Heart left ventricle (tissue), 16 donors: ENCODE results near the gene ARL8B. TPM values are rescaled to one million over a fixed set of nuclear protein-coding genes. Genes with fewer than 3 reads are reported as not detected.
"Not testable (repeated sequence)": the region's sequence is repeated elsewhere in the genome, so short reads cannot be mapped to it uniquely, and the experiment has no call there.

Experiments
- ATAC-seq, 4 donors: fragments of 200-7000 bp; cut with Tn5 transposase; one replicate each; pipeline ENCODE4 v1.9.1; 2020 to 2022; ENCODE audit warnings: moderate library complexity in 4 of 4, mild to moderate bottlenecking in 3 of 4, moderate number of reproducible peaks in 1 of 4
- DNase-seq, 5 donors: peaks; one replicate each; pipeline ENCODE4 v3.0.0-alpha.2; 2020
- H3K27ac ChIP-seq, 12 donors: fragments of 200-600 bp; sonication (generic) in 4 of 12; one replicate each; pipeline versions ENCODE4 v1.5.0 to v1.8.0; 2016 to 2022; ENCODE audit warnings: mild to moderate bottlenecking in 2 of 12
- H3K27me3 ChIP-seq, 9 donors: fragments of 200-600 bp; sonication (generic) in 2 of 9; one replicate each; pipeline versions ENCODE4 v1.5.1 to v1.8.0; 2016 to 2022; ENCODE audit warnings: mild to moderate bottlenecking in 3 of 9
- H3K36me3 ChIP-seq, 9 donors: fragments of 200-600 bp; sonication (generic) in 2 of 9; one replicate each; pipeline versions ENCODE4 v1.5.0 to v1.8.0; 2018 to 2022; ENCODE audit warnings: mild to moderate bottlenecking in 2 of 9
- H3K4me1 ChIP-seq, 12 donors: fragments of 200-600 bp; sonication (generic) in 4 of 12; one replicate each; pipeline versions ENCODE4 v1.5.0 to v1.8.0; 2016 to 2022; ENCODE audit warnings: mild to moderate bottlenecking in 3 of 12
- H3K4me3 ChIP-seq, 12 donors: fragments of 200-600 bp; sonication (generic) in 4 of 12; one replicate each; pipeline versions ENCODE4 v1.5.0 to v1.8.0; 2017 to 2022; ENCODE audit warnings: mild to moderate bottlenecking in 9 of 12, moderate library complexity in 4 of 12
- H3K9me3 ChIP-seq, 12 donors: fragments of 200-600 bp; sonication (generic) in 4 of 12; one replicate each; pipeline versions ENCODE4 v1.5.0 to v1.8.0; 2016 to 2022; ENCODE audit warnings: mild to moderate bottlenecking in 1 of 12
- POLR2A ChIP-seq, 2 donors: fragments of 450-650 bp; IDR thresholded peaks; one replicate each; pipeline ENCODE4 v1.6.1; 2017; ENCODE audit warnings: antibody characterized with exemption in 2 of 2, mild to moderate bottlenecking in 2 of 2, moderate library complexity in 2 of 2
- WGBS, 4 donors: extraction: QIAGEN DNeasy Blood & Tissue Kit in 2 of 4; methylation state at CpG; one replicate each; pipeline versions ENCODE4 v1.1.5 to v1.1.7; 2013 to 2018; 5-methylcytosine and 5-hydroxymethylcytosine counted together
- intact Hi-C, 10 donors: fragments of 100-400 bp; cut with DNase I; formaldehyde crosslinking; loops; one replicate each; pipeline versions ENCODE4 v1.11.1 to v1.14.2; 2022
- polyA plus RNA-seq, 2 donors: library from polyadenylated mRNA; stranded (reverse); fragments of 200-250 nt; gene quantifications; one replicate each; pipeline ENCODE4 v1.2.3, GENCODE V29; 2013
- total RNA-seq, 9 donors: library from RNA; depleted of rRNA in 2 of 9; stranded (reverse); fragments of >200 nt in 2 of 9; fragmentation: NEBNext Ultra II Directional in 3 of 9; extraction: Animal tissue kit (Norgen Biotek cat#: 25700) in 3 of 9; gene quantifications; one replicate each; pipeline versions ENCODE4 v1.1.0 to v1.2.4, GENCODE V29; 2016 to 2023
- TF ChIP-seq, protein P1 (sequence below), 12 donors: fragments of 200-600 bp; sonication (generic) in 4 of 12; IDR thresholded peaks; one replicate each; pipeline versions ENCODE4 v1.5.0 to v1.8.0; 2018 to 2022; ENCODE audit warnings: antibody characterized with exemption in 12 of 12, mild to moderate bottlenecking in 5 of 12
- donor health status: ischemic (EF 13 %, LVEDD 7.1; RV severe dilation, severe dysfunction).
- donor health status: healthy with polysubstance abuse.
- donor health status: DM: no; HTN: yes; CAD: no.
- donor health status: DM: no; HTN: no; CAD: no.
- donor health status: ischemic (EF 25% LVEDD 6.9; RV normal size, moderate dysfunction).
- donor health status: ischemic (EF 25% LVEDD 5.7; RV mildly dilated, moderate dysfunction).
- donor health status: healthy.
- donor health status: DM: yes; HTN: yes; CAD: no.
- donor health status: ischemic (EF 35%, LVEDD 5.7; RV mildly dilated, moderate dysfunction).
- donor health status: nonischemic (EF 11% LVEDD 7.7; RV severe dilation, severe dysfunction).
- donor health status: DM: yes; HTN: yes; CAD: no.
- donor health status: PGD.
- donor health status: ischemic (EF 29% LVEDD 5.4; RV normal size, mild dysfunction).
- donor health status: nonischemic (EF 23%, LVEDD 6.1; RV moderate dilation, normal function).

ARL8B gene
- total and polyA plus RNA-seq, 11 donors, result 32.9 to 106 (median 64.0) TPM

DNA sequence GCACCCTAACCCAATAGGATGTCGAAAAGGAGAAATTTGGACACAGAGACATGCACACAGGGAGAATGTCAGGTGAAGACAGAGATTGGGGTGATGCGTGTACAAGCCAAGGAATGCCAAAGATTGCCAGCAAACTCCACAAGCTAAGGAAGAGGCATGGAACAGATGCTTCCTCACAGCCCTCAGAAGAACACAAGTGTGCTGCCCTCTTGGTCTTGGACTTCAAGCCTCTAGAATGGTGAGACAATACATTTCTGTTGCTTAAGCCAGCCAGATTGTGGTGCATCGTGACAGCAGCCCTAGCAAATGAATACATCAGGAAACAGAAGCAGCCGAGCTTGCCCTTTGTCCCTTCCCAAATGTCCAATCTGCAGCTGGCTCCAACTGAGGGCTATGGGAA is 23.7 kb upstream of the ARL8B start:
- Histone ChIP-seq H3K27me3 (peaks cover 0 to 12% (median 0%) of the 10 kb centered on the region in 9 donors), H3K36me3 (no peaks in the 10 kb centered on the region), H3K4me3 (no peak overlapping the region), H3K9me3 (no peaks in the 10 kb centered on the region), H3K4me1 (peaks cover 0 to 16% (median 5%) of the 10 kb centered on the region in 12 donors), H3K27ac (no peak overlapping the region)
- TF ChIP-seq POLR2A (IDR thresholded peaks at IDR 0.05), result no peak
- TF ChIP-seq, protein P1, sequence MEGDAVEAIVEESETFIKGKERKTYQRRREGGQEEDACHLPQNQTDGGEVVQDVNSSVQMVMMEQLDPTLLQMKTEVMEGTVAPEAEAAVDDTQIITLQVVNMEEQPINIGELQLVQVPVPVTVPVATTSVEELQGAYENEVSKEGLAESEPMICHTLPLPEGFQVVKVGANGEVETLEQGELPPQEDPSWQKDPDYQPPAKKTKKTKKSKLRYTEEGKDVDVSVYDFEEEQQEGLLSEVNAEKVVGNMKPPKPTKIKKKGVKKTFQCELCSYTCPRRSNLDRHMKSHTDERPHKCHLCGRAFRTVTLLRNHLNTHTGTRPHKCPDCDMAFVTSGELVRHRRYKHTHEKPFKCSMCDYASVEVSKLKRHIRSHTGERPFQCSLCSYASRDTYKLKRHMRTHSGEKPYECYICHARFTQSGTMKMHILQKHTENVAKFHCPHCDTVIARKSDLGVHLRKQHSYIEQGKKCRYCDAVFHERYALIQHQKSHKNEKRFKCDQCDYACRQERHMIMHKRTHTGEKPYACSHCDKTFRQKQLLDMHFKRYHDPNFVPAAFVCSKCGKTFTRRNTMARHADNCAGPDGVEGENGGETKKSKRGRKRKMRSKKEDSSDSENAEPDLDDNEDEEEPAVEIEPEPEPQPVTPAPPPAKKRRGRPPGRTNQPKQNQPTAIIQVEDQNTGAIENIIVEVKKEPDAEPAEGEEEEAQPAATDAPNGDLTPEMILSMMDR (IDR thresholded peaks at IDR 0.05), result no peak
- WGBS, 4 donors, result 59 to 76% (median 62%) methylated on average over 4 of the region's 4 CpGs
- DNase-seq (no peak), ATAC-seq (no peak)
- intact Hi-C loops, result no loop called here

DNA sequence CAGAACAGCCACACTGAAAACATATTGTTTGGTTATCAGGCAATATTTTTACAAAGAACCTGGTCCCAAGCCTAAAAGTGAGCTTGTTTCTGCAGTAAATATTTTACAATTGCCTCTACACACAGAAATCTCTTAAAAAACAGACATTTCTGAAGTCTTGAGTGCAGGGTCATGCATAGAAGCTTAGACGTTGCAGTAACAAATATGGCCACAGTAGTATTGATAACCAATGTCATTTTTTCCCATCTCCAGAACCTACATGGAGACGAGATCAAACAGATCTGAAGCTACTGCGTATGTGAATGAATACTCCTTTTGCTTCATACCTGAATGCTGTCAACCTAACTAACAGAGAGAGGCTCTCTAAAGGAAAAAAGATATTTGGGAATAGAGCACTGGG is 19.6 kb upstream of the ARL8B start:
- Histone ChIP-seq H3K9me3 (no peaks in the 10 kb centered on the region), H3K4me3 (no peak overlapping the region), H3K4me1 (no peaks in the 10 kb centered on the region), H3K27me3 (no peaks in the 10 kb centered on the region), H3K36me3 (no peaks in the 10 kb centered on the region), H3K27ac (no peak overlapping the region)
- no peak for ATAC-seq
- WGBS, 4 donors, result 75 to 81% (median 78%) methylated on average over 3 of the region's 3 CpGs
- TF ChIP-seq, protein P1 (IDR thresholded peaks at IDR 0.05), result no peak
- TF ChIP-seq POLR2A (IDR thresholded peaks at IDR 0.05), result no peak
- no peak for DNase-seq
- intact Hi-C loops, result no loop called here

DNA sequence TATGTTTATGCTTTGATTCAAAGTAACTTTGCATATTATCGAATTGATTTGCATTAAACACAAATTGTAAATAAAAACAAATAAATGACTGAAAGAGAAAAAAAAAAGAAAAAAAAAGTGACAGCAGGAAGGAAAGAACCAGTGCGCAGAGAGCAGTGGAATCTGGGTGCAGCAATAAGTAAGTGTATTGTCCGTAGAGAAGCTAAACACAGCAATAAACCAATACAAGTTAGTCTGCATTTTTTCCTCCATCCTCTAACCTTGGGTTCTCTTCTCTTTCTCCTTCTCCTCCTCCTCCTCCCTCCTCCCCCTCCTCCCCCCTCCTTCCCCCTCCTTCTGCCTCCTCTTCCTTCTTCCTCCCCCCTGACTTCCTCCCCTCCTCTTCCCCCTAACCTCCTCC is 18.3 kb upstream of the ARL8B start:
- H3K27me3 ChIP-seq, result no peaks in the 10 kb centered on the region
- TF ChIP-seq POLR2A (IDR thresholded peaks at IDR 0.05), result no peak
- TF ChIP-seq, protein P1 (IDR thresholded peaks at IDR 0.05), result no peak
- H3K27ac ChIP-seq, result no peak overlapping the region
- no peak for DNase-seq
- H3K4me1 ChIP-seq, result no peaks in the 10 kb centered on the region
- intact Hi-C loops, result no loop called here
- no peaks in the 10 kb centered on the region for H3K9me3 ChIP-seq
- no peaks in the 10 kb centered on the region for H3K36me3 ChIP-seq
- no peak overlapping the region for H3K4me3 ChIP-seq
- WGBS, 4 donors, result 80 to 93% (median 90%) methylated on average over 3 of the region's 3 CpGs
- no peak for ATAC-seq

DNA sequence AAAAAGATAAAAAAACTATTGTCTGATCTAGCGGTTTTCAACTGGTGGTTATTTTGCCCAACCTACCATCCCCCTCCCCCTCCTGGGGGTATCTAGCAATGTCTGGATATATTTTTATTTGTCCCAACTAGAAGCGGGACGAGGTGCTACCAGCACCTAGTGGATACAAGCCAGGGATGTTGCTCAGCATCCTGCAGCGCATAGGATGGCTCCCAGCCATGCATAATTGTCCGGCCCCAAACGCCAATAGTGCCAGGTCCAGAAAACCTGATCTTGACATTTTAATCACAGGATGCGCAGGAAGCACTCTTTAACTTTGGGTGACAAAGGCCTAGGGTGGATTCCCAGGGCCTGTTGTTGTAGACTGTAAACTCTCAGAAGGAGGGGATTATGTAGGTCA is 17.0 kb upstream of the ARL8B start:
- no peaks in the 10 kb centered on the region for H3K9me3 ChIP-seq
- WGBS, 4 donors, result 67 to 79% (median 70%) methylated on average over 7 of the region's 7 CpGs
- DNase-seq (no peak), ATAC-seq (no peak)
- intact Hi-C loops, result no loop called here
- H3K27me3 ChIP-seq, result no peaks in the 10 kb centered on the region
- no peak for TF ChIP-seq POLR2A (IDR thresholded peaks at IDR 0.05)
- TF ChIP-seq, protein P1 (IDR thresholded peaks at IDR 0.05), result no peak
- H3K4me1 ChIP-seq, result no peaks in the 10 kb centered on the region
- H3K4me3 ChIP-seq, result no peak overlapping the region
- H3K36me3 ChIP-seq, result no peaks in the 10 kb centered on the region
- no peak overlapping the region for H3K27ac ChIP-seq

DNA sequence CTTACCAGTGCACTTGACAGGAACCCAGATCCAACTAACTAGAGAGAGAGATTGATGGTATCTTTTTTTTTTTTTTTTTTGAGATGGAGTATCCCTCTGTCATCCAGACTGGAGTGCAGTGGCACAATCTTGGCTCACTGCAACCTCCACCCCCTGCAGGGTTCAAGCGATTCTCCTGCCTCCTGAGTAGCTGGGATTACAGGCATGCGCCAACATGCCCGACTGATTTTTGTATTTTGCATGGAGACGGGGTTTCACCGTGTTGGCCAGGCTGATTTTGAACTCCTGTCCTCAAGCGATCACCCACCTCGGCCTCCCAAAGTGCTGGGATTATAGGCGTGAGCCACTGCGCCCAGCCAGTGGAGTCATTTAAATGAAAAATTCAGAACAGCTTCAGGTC is 15.7 kb upstream of the ARL8B start:
- H3K36me3 ChIP-seq, H3K4me3 ChIP-seq, H3K9me3 ChIP-seq, H3K4me1 ChIP-seq, ATAC-seq, H3K27me3 ChIP-seq, DNase-seq, H3K27ac ChIP-seq, intact Hi-C loops: not testable (repeated sequence)
- 87 to 93% (median 88%) methylated on average over 8 to 9 of the region's 9 CpGs for WGBS, 4 donors

DNA sequence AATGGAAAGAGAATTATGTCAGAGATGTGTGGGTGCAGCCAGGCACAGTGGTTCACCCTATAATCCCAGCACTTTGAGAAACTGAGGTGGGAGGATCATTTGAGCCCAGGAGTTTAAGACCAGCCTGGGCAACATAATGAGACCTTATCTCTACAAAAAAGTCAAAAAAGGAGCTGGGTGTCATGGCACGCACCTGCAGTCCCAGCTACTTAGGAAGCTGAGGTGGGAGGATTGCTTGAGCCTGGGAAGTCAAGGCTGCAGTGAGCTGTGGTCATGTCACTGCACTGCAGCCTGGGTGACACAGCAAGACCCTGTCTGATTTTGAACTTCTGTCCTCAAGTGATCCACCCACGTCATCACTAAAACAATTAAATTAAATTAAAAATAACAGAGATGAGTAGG is 15.2 kb upstream of the ARL8B start:
- H3K4me1 ChIP-seq, H3K9me3 ChIP-seq, ATAC-seq, H3K27me3 ChIP-seq, H3K27ac ChIP-seq, DNase-seq, intact Hi-C loops, H3K4me3 ChIP-seq, H3K36me3 ChIP-seq: not testable (repeated sequence)
- 69 to 83% (median 70%) methylated on average over 2 of the region's 2 CpGs for WGBS, 4 donors
